HFFc6 (cell line): ENCODE data around the gene ERC2. TPM values are rescaled to one million over a fixed set of nuclear protein-coding genes. Genes with fewer than 3 reads are reported as not detected.
"Not testable (repeated sequence)": the region's sequence is repeated elsewhere in the genome, so short reads cannot be mapped to it uniquely, and the experiment has no call there.

ENCODE experiments used
- DNase-seq: peaks from one replicate; pipeline ENCODE4 v3.0.0-alpha.2; 2018
- H3K27ac Mint-ChIP-seq: 2 replicates; pipeline ENCODE4 v1.8.0; 2020; ENCODE audit warnings: mild to moderate bottlenecking, mixed read lengths
- H3K27me3 Mint-ChIP-seq: 2 replicates; pipeline ENCODE4 v1.8.0; 2021; ENCODE audit warnings: mild to moderate bottlenecking, moderate library complexity, mixed read lengths; ENCODE audit not compliant: insufficient read depth
- H3K36me3 Mint-ChIP-seq: 2 replicates; pipeline ENCODE4 v1.8.0; 2021; ENCODE audit warnings: low read depth, mixed read lengths
- H3K4me1 Mint-ChIP-seq: 2 replicates; pipeline ENCODE4 v1.8.0; 2020; ENCODE audit warnings: low read depth, mixed read lengths
- H3K4me3 Mint-ChIP-seq: 2 replicates; pipeline ENCODE4 v1.8.0; 2020; ENCODE audit warnings: mild to moderate bottlenecking, moderate library complexity, mixed read lengths
- H3K9me3 Mint-ChIP-seq: 2 replicates; pipeline ENCODE4 v1.8.0; 2020; ENCODE audit warnings: mild to moderate bottlenecking, mixed read lengths
- long read RNA-seq: library from polyadenylated mRNA; unstranded; transcript quantifications from one replicate; pipeline ENCODE4 v2.0.0, GENCODE V29; 2019
- total RNA-seq, 6 experiments: library from RNA; stranded (reverse); fragmentation: NEBNext Ultra II Directional; extraction: Animal tissue kit (Norgen Biotek cat#: 25700); gene quantifications; 2 replicates in 1 of 6; 3 replicates in 5 of 6; pipeline ENCODE4 v1.2.3, GENCODE V29; 2021
- TF ChIP-seq, protein P1 (sequence below): fragments of 200-600 bp; sonication (generic); IDR thresholded peaks from 2 replicates; pipeline ENCODE4 v1.5.0; 2021; ENCODE audit warnings: antibody characterized with exemption, mild to moderate bottlenecking

Gene ERC2
- under 1 TPM in 1 of 6 experiments, not detected in 5; 0.11 TPM for total RNA-seq
- long read RNA-seq, result 0 reads

- DNase-seq, result no peak
- H3K4me3 Mint-ChIP-seq, result no peak within 1 kb of the TSS
- no peak within 1 kb of the TSS for H3K27ac Mint-ChIP-seq
- TF ChIP-seq, protein P1, sequence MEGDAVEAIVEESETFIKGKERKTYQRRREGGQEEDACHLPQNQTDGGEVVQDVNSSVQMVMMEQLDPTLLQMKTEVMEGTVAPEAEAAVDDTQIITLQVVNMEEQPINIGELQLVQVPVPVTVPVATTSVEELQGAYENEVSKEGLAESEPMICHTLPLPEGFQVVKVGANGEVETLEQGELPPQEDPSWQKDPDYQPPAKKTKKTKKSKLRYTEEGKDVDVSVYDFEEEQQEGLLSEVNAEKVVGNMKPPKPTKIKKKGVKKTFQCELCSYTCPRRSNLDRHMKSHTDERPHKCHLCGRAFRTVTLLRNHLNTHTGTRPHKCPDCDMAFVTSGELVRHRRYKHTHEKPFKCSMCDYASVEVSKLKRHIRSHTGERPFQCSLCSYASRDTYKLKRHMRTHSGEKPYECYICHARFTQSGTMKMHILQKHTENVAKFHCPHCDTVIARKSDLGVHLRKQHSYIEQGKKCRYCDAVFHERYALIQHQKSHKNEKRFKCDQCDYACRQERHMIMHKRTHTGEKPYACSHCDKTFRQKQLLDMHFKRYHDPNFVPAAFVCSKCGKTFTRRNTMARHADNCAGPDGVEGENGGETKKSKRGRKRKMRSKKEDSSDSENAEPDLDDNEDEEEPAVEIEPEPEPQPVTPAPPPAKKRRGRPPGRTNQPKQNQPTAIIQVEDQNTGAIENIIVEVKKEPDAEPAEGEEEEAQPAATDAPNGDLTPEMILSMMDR, result no peak
- no peaks in the 10 kb centered on the region for H3K4me1 Mint-ChIP-seq
- H3K36me3 Mint-ChIP-seq, result no peaks in the 10 kb centered on the region
- no peaks in the 10 kb centered on the region; the same call in 1 of the 2 replicates for H3K27me3 Mint-ChIP-seq
- peaks cover 4% of the 10 kb centered on the region; the same call in 1 of the 2 replicates for H3K9me3 Mint-ChIP-seq
These were observed at the start of gene ERC2 for GRCh38 chr3:56468184-56469106. Gene ERC2 (minus strand): TSS chr3:56468467.

DNA sequence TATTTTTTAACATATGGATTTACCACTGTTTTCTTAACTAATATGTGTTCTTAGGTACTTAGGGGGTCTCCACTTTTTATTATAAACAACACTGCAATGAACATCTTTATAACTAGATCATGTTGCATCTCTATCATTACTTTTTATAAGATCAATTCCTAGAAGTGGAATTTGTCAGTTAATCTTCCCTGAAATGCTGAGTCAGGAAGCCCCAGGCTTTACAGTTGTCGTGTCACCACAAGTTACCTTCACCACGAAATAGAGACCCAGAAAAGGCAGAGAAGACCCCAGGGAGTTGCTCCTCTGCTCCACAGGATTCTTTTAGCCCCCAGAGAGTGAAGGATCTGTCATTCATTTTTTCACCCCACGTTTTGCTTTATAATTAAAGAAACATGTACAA is 34.5 kb upstream of the ERC2 start:
- TF ChIP-seq, protein P1, result no peak
- H3K4me3 Mint-ChIP-seq, result no peak overlapping the region
- H3K27ac Mint-ChIP-seq, result no peak overlapping the region
- H3K9me3 Mint-ChIP-seq, result no peaks in the 10 kb centered on the region; the same call in 1 of the 2 replicates
- H3K4me1 Mint-ChIP-seq, result no peaks in the 10 kb centered on the region
- no peaks in the 10 kb centered on the region for H3K36me3 Mint-ChIP-seq
- no peaks in the 10 kb centered on the region; the same call in 1 of the 2 replicates for H3K27me3 Mint-ChIP-seq
- no peak for DNase-seq

GRCh38 chr3:56496376-56496775 is 28.1 kb upstream of the ERC2 start:
- not testable (repeated sequence) for H3K9me3 Mint-ChIP-seq, H3K36me3 Mint-ChIP-seq, DNase-seq, H3K4me3 Mint-ChIP-seq, H3K27ac Mint-ChIP-seq, H3K4me1 Mint-ChIP-seq, H3K27me3 Mint-ChIP-seq

DNA sequence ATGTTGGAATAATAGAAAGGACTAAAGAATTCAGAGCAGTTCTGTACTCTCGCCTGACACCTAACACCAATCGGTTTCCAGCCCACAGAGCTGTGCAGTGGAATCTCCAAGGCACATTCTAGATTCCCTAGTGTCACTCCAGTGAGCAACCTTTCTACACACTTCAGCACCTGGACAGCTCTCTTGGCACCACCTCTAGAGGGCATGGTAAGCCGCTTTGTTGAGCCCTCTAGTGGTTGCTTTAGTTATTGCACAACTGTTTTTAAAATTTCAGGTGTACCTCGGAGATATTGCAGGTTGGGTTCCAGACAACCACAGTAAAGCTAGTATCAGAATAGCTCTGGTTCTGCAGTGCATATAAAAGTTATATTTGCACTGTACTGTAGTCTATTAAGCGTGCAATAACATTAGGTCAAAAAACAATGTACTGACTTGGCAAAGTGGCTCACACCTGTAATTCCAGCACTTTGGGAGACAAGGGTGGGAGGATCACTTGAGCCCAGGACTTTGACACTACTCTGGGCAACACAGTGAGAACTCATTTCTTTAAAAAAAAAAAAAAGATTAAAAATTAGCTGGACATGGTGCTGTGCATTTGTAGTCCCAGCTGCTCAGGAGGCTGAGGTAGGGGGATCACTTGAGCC is 26.5 kb upstream of the ERC2 start:
- Mint-ChIP-seq H3K4me3 (no peak overlapping the region), H3K36me3 (no peaks in the 10 kb centered on the region), H3K27ac (no peak overlapping the region), H3K4me1 (no peaks in the 10 kb centered on the region), H3K9me3 (no peaks in the 10 kb centered on the region; the same call in 1 of the 2 replicates), H3K27me3 (no peaks in the 10 kb centered on the region; the same call in none of the 2 replicates)
- TF ChIP-seq, protein P1, result peak; percentile 94
- peak; percentile 77 for DNase-seq

DNA sequence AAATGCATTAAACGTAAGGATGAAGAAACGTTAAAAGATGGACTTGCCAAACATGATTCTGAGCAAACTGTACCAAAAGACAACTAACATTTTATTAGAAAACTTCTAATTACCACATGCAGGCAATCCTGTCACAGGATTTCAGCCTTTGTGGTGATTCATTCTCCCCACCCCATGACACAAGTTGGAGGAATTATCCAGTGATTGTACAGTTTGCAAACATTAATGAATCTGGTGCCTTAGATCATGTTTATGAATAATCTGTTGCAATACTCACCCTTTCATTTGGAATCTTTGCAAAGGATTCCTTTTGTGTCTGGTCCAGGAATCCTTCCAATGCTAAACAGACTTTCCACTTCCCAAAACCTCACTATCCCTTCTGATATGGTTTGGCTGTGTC is 23.3 kb upstream of the ERC2 start:
- no peak for DNase-seq
- H3K4me3 Mint-ChIP-seq, result no peak overlapping the region
- H3K9me3 Mint-ChIP-seq, result no peaks in the 10 kb centered on the region; the same call in 1 of the 2 replicates
- H3K27me3 Mint-ChIP-seq, result no peaks in the 10 kb centered on the region; the same call in 1 of the 2 replicates
- TF ChIP-seq, protein P1, result no peak
- no peaks in the 10 kb centered on the region for H3K4me1 Mint-ChIP-seq
- no peaks in the 10 kb centered on the region for H3K36me3 Mint-ChIP-seq
- H3K27ac Mint-ChIP-seq, result no peak overlapping the region
